H1 (cell line): ENCODE results near the gene BAIAP2L2. TPM values are rescaled to one million over a fixed set of nuclear protein-coding genes. Genes with fewer than 3 reads are reported as not detected.

Experiments
- CTCF ChIA-PET: fragments of 300-600 bp; sonication (Branson Sonifier 250); formaldehyde crosslinking; loops from one replicate; lab custom pipeline; 2021; ENCODE audit not compliant: partially characterized antibody; lab: Charles Lee
- POLR2A ChIA-PET: fragments of 300-600 bp; sonication (Branson Sonifier 250); formaldehyde crosslinking; loops from one replicate; lab custom pipeline; 2021; ENCODE audit warnings: inconsistent platforms; ENCODE audit not compliant: partially characterized antibody; lab: Charles Lee
- DNase-seq, 2 experiments: peaks; one replicate each; pipeline versions ENCODE4 v3.0.0 to v3.0.0-alpha.2; 2010 to 2022; ENCODE audit warnings: low spot score in 2 of 2, low read depth in 1 of 2, mixed read lengths in 1 of 2
- FAIRE-seq: peaks from 2 replicates; lab custom pipeline; 2011; peaks lifted over from hg19 to GRCh38; lab: Jason Lieb, UNC
- H2AFZ ChIP-seq: 2 replicates; pipeline ENCODE4 v1.8.1; 2012; ENCODE audit warnings: low read length, inconsistent platforms
- H2AK5ac ChIP-seq: 2 replicates; pipeline ENCODE4 v1.6.1; 2013; ENCODE audit warnings: low read depth, low read length
- H2BK120ac ChIP-seq: replicated peaks from 2 replicates; pipeline ENCODE3; 2013; ENCODE audit warnings: low read depth, low read length, inconsistent platforms
- H2BK12ac ChIP-seq: 2 replicates; pipeline ENCODE4 v1.6.1; 2013; ENCODE audit warnings: low read depth, low read length
- H2BK15ac ChIP-seq: 2 replicates; pipeline ENCODE4 v1.6.1; 2013; ENCODE audit warnings: low read length
- H2BK20ac ChIP-seq: 2 replicates; pipeline ENCODE4 v1.6.1; 2013; ENCODE audit warnings: low read length
- H2BK5ac ChIP-seq: 2 replicates; pipeline ENCODE4 v1.6.1; 2013; ENCODE audit warnings: low read depth, low read length
- H3K14ac ChIP-seq: 2 replicates; pipeline ENCODE4 v1.6.1; 2013; ENCODE audit warnings: inconsistent platforms; ENCODE audit not compliant: insufficient read length
- H3K18ac ChIP-seq: 2 replicates; pipeline ENCODE4 v1.6.1; 2013; ENCODE audit warnings: low read length; ENCODE audit errors: extremely low read depth
- H3K23ac ChIP-seq: 2 replicates; pipeline ENCODE4 v1.6.1; 2013; ENCODE audit warnings: inconsistent platforms; ENCODE audit not compliant: insufficient read length
- H3K23me2 ChIP-seq: 2 replicates; pipeline ENCODE4 v1.6.1; 2013; ENCODE audit warnings: low read depth, low read length
- H3K27ac ChIP-seq: 2 replicates; pipeline ENCODE4 v1.6.1; 2011; ENCODE audit warnings: low read depth, low read length, inconsistent platforms
- H3K27me3 ChIP-seq, 4 experiments: replicated peaks in 1 of 4; 1 replicate in 1 of 4; 2 replicates in 3 of 4; pipeline versions ENCODE4 v1.6.1 to v1.8.1; 2011 to 2013; ENCODE audit warnings: low read length in 3 of 4, mild to moderate bottlenecking in 3 of 4, inconsistent platforms in 2 of 4, mixed read lengths in 2 of 4, moderate library complexity in 1 of 4; ENCODE audit not compliant: control insufficient read depth in 3 of 4, insufficient read depth in 3 of 4; ENCODE audit errors: extremely low read depth in 1 of 4
- H3K36me3 ChIP-seq, 4 experiments: 2 replicates each; pipeline versions ENCODE4 v1.6.1 to v1.8.1; 2011 to 2013; ENCODE audit warnings: mild to moderate bottlenecking in 4 of 4, low read length in 3 of 4, moderate library complexity in 2 of 4, control low read depth in 1 of 4, inconsistent platforms in 1 of 4; ENCODE audit not compliant: insufficient read depth in 4 of 4, control insufficient read depth in 2 of 4
- H3K4ac ChIP-seq: replicated peaks from 2 replicates; pipeline ENCODE3; 2013; ENCODE audit warnings: low read length, low read depth, mixed read lengths, inconsistent platforms; ENCODE audit not compliant: insufficient read length
- H3K4me1 ChIP-seq, 4 experiments: replicated peaks in 1 of 4; 1 replicate in 1 of 4; 2 replicates in 3 of 4; pipeline versions ENCODE4 v1.6.1 to v1.8.1; 2011 to 2013; ENCODE audit warnings: low read length in 3 of 4, inconsistent platforms in 2 of 4, mixed read lengths in 1 of 4; ENCODE audit not compliant: insufficient read depth in 4 of 4, control insufficient read depth in 3 of 4
- H3K4me2 ChIP-seq, 2 experiments: 2 replicates each; pipeline versions ENCODE4 v1.6.1 to v1.8.1; 2011 to 2013; ENCODE audit warnings: low read depth in 2 of 2, low read length in 2 of 2, control low read depth in 1 of 2, inconsistent platforms in 1 of 2, mild to moderate bottlenecking in 1 of 2; ENCODE audit not compliant: insufficient read depth in 1 of 2
- H3K4me3 ChIP-seq, 4 experiments: fragments of 200-600, 300-600 bp in 1 of 4; sonication (generic), shearing (Covaris generic), sonication (Bioruptor Twin) in 1 of 4; 2 replicates each; pipeline versions ENCODE4 v1.5.1 to v1.8.1; 2011 to 2016; ENCODE audit warnings: low read length in 4 of 4, low read depth in 3 of 4, control low read depth in 2 of 4, inconsistent platforms in 2 of 4, mild to moderate bottlenecking in 2 of 4, mixed read lengths in 1 of 4, moderate library complexity in 1 of 4; ENCODE audit not compliant: insufficient read depth in 2 of 4; ENCODE audit errors: extremely low read depth in 1 of 4
- H3K56ac ChIP-seq: replicated peaks from 2 replicates; pipeline ENCODE3; 2013; ENCODE audit warnings: low read depth, mild to moderate bottlenecking, mixed read lengths, low read length, inconsistent platforms; ENCODE audit not compliant: insufficient read length
- H3K79me1 ChIP-seq: 2 replicates; pipeline ENCODE4 v1.6.1; 2013; ENCODE audit warnings: low read depth, low read length, control low read depth
- H3K79me2 ChIP-seq, 2 experiments: 2 replicates each; pipeline versions ENCODE4 v1.6.1 to v1.8.1; 2012 to 2013; ENCODE audit warnings: low read length in 2 of 2, mild to moderate bottlenecking in 2 of 2, inconsistent platforms in 1 of 2; ENCODE audit not compliant: insufficient read depth in 2 of 2, control insufficient read depth in 1 of 2
- H3K9ac ChIP-seq, 4 experiments: replicated peaks in 1 of 4; 1 replicate in 1 of 4; 2 replicates in 3 of 4; pipeline versions ENCODE4 v1.6.1 to v1.8.1; 2011 to 2013; ENCODE audit warnings: low read depth in 3 of 4, low read length in 3 of 4, control low read depth in 2 of 4, mild to moderate bottlenecking in 2 of 4, moderate library complexity in 2 of 4, inconsistent platforms in 1 of 4; ENCODE audit errors: extremely low read depth in 1 of 4
- H3K9me3 ChIP-seq, 2 experiments: 2 replicates each; pipeline versions ENCODE4 v1.6.1 to v1.8.1; 2012 to 2013; ENCODE audit warnings: mild to moderate bottlenecking in 2 of 2, moderate library complexity in 2 of 2, control low read depth in 1 of 2, inconsistent platforms in 1 of 2, low read depth in 1 of 2, low read length in 1 of 2, mixed read lengths in 1 of 2; ENCODE audit not compliant: insufficient read depth in 2 of 2
- H4K20me1 ChIP-seq, 2 experiments: replicated peaks in 1 of 2; 2 replicates each; pipeline versions ENCODE3 to v1.8.1; 2011 to 2013; ENCODE audit warnings: inconsistent platforms in 2 of 2, low read length in 2 of 2, mild to moderate bottlenecking in 1 of 2; ENCODE audit not compliant: insufficient read depth in 2 of 2, control insufficient read depth in 1 of 2
- H4K5ac ChIP-seq: 2 replicates; pipeline ENCODE4 v1.6.1; 2013; ENCODE audit warnings: low read length, low read depth, mixed read lengths, inconsistent platforms; ENCODE audit not compliant: insufficient read length
- H4K8ac ChIP-seq: 2 replicates; pipeline ENCODE4 v1.8.0; 2013; ENCODE audit warnings: mild to moderate bottlenecking, moderate library complexity, low read length, inconsistent platforms; ENCODE audit not compliant: insufficient read depth; ENCODE audit errors: extremely low read depth
- H4K91ac ChIP-seq: replicated peaks from 2 replicates; pipeline ENCODE3; 2013; ENCODE audit warnings: low read length, mixed read lengths, inconsistent platforms; ENCODE audit not compliant: insufficient read length
- CEBPB ChIP-seq: IDR thresholded peaks from 2 replicates; pipeline ENCODE4 v1.6.1; 2012; ENCODE audit warnings: low read depth, low read length
- CHD1 ChIP-seq: IDR thresholded peaks from 2 replicates; pipeline ENCODE4 v1.6.1; 2012; ENCODE audit warnings: low read depth, low read length, improper control_type of control experiment
- POLR2AphosphoS5 ChIP-seq: IDR thresholded peaks from 2 replicates; pipeline ENCODE4 v1.6.1; 2011; ENCODE audit warnings: low read depth, low read length
- POU5F1 ChIP-seq: IDR thresholded peaks from 2 replicates; pipeline ENCODE4 v1.6.1; 2011; ENCODE audit warnings: low read depth, mild to moderate bottlenecking, low read length, moderate library complexity
- SIN3A ChIP-seq, 2 experiments: IDR thresholded peaks in 1 of 2; conservative IDR thresholded peaks in 1 of 2; 2 replicates each; pipeline ENCODE4 v1.6.1; 2011 to 2012; ENCODE audit warnings: low read length in 2 of 2, improper control_type of control experiment in 1 of 2, low read depth in 1 of 2, mild to moderate bottlenecking in 1 of 2
- SP4 ChIP-seq: IDR thresholded peaks from 2 replicates; pipeline ENCODE4 v1.6.1; 2012; ENCODE audit warnings: low read length, inconsistent platforms
- SRF ChIP-seq: IDR thresholded peaks from 2 replicates; pipeline ENCODE4 v1.6.1; 2011; ENCODE audit warnings: mild to moderate bottlenecking, low read depth, low read length, moderate library complexity
- ZNF274 ChIP-seq: IDR thresholded peaks from 2 replicates; pipeline ENCODE4 v1.7.0; 2012; ENCODE audit warnings: low read length, borderline replicate concordance; ENCODE audit errors: extremely low read depth
- WGBS, 2 experiments: shearing (Covaris generic) in 1 of 2; methylation state at CpG; one replicate each; pipeline versions ENCODE4 v1.1.6 to v1.1.7; 2013 to 2015; ENCODE audit warnings: low lambda C conversion rate in 2 of 2, mixed read lengths in 2 of 2, inconsistent platforms in 1 of 2, low coverage in 1 of 2, missing lambda C conversion rate in 1 of 2; ENCODE audit not compliant: insufficient replicate concordance in 2 of 2, insufficient coverage in 1 of 2, insufficient read length in 1 of 2; ENCODE audit errors: extremely low coverage in 1 of 2, missing lambda C conversion rate in 1 of 2; 5-methylcytosine and 5-hydroxymethylcytosine counted together
- polyA plus RNA-seq, 7 experiments: library from polyadenylated mRNA; depleted of rRNA in 3 of 7; stranded (reverse) in 5 of 7; unstranded in 2 of 7; fragments of >200 nt in 5 of 7; fragments of 200-250 nt in 2 of 7; gene quantifications; 1 replicate in 5 of 7; 2 replicates in 1 of 7; 4 replicates in 1 of 7; pipeline versions ENCODE4 v1.2.1 to v1.2.3, GENCODE V29; 2011 to 2013; ENCODE audit warnings: missing spikeins in 2 of 7, mixed read lengths in 2 of 7
- total RNA-seq: library from RNA; stranded (reverse); fragmentation: NEBNext Ultra II Directional; extraction: Animal tissue kit (Norgen Biotek cat#: 25700); gene quantifications from 2 replicates; pipeline ENCODE4 v1.2.1, GENCODE V29; 2021
- TF ChIP-seq, protein P1 (sequence below), 3 experiments: IDR thresholded peaks; 1 replicate in 2 of 3; 2 replicates in 1 of 3; pipeline versions ENCODE4 v1.5.1 to v1.6.1; 2011; ENCODE audit warnings: low read length in 3 of 3, mild to moderate bottlenecking in 3 of 3, inconsistent platforms in 2 of 3, low read depth in 1 of 3, moderate library complexity in 1 of 3; ENCODE audit not compliant: insufficient read depth in 1 of 3; ENCODE audit errors: control extremely low read depth in 1 of 3

The BAIAP2L2 gene
- total and polyA plus RNA-seq, 2 of the 8 experiments (the other 6 are each of a cell fraction or from before 2014, with no cell fraction given) = 5.4 to 10.0 TPM

DNA sequence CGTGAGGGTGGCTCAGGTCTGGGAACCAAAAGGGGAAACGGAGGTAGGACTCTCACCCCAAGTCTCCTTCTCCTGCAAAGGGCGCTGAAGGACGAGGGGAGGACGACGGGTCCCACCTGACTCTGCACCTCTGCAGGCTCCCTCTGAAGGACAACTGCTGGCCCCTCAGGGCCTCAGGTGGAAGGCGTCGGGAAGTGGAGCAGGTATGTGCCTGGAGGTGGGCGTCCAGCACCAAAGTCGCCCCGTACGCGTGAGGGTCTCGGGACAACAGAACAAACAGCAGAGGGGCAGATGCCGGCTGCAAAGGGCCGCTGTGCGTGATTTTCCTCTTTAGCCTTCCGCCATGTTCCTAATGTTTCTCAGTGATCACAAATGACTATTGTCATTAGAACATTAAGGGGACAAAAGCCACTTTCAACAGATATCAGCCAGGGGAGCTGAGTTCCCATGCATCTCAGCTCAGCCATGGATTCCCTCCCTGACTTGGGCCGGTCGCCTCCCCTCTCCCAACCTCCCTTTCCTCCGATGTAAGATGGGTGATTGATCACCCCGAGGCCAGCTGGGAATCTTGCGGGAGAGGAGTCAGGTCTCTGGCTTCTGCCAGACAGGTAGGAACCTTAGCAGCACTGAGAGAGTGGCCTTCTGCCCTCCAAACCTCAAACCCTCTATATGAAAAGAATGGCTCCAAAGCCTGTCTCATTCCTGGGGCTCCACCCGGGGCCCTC is 27.3 kb downstream of the BAIAP2L2 start:
- H3K14ac ChIP-seq = no peak overlapping the region
- H3K27ac ChIP-seq = no peak overlapping the region
- FAIRE-seq = no peak
- H3K4me3 ChIP-seq = 0 out of 8 replicates have a peak overlapping the region, but pooled peaks of 1 of the 4 experiments have one; percentile 48
- peaks cover 3% of the 10 kb centered on the region for H3K23me2 ChIP-seq
- H2BK5ac ChIP-seq = no peak overlapping the region
- H2BK120ac ChIP-seq = no peak overlapping the region
- no peaks in the 10 kb centered on the region for H3K79me1 ChIP-seq
- 0 out of 2 replicates have a peak overlapping the region, but pooled peaks have one; percentile 22 for H3K18ac ChIP-seq
- ChIA-PET POLR2A (interaction anchor here (1.0 kb wide), 3 partner anchors 10 to 82 kb away, joined by 3 to 5 read pairs (median 3); no protein-coding TSS in a partner anchor), CTCF (interaction anchor here (0.9 to 4.8 kb wide), 6 partner anchors 9 to 31 kb away, joined by 4 to 64 read pairs (median 8); no protein-coding TSS in a partner anchor)
- peak overlapping the region; percentile 17 for H4K91ac ChIP-seq
- DNase-seq = no peak
- no peak overlapping the region for H4K5ac ChIP-seq
- H3K9ac ChIP-seq = no peak overlapping the region
- H3K79me2 ChIP-seq = no peaks in the 10 kb centered on the region
- peak overlapping the region; percentile 72; the same call in 1 of the 2 replicates for H2BK15ac ChIP-seq
- H3K4ac ChIP-seq = no peak overlapping the region
- H3K23ac ChIP-seq = no peak overlapping the region
- H4K8ac ChIP-seq = no peak overlapping the region
- H3K27me3 ChIP-seq = peaks cover 7 to 37% (median 33%) of the 10 kb centered on the region in 4 experiments
- no peak overlapping the region for H3K56ac ChIP-seq
- no peak overlapping the region for H2AK5ac ChIP-seq
- no peaks in the 10 kb centered on the region for H3K9me3 ChIP-seq
- H4K20me1 ChIP-seq = peaks cover 0 to 3% of the 10 kb centered on the region in 2 experiments
- WGBS, 2 experiments = 86% methylated on average over 21 of the region's 24 CpGs; no CpG with 5 or more reads in 1 of the 2 experiments
- peaks cover 0 to 28% (median 19%) of the 10 kb centered on the region in 4 experiments; a peak in 6 of 7 replicates for H3K4me1 ChIP-seq
- H2BK20ac ChIP-seq = no peak overlapping the region
- H2AFZ ChIP-seq = no peak overlapping the region
- no peaks in the 10 kb centered on the region for H3K36me3 ChIP-seq
- no peak overlapping the region; a peak in 1 of 4 replicates for H3K4me2 ChIP-seq
- no peak overlapping the region for H2BK12ac ChIP-seq
- TF ChIP-seq SRF (no peak), SIN3A (conservative IDR thresholded peaks at IDR 0.05 in 1 of 2, IDR thresholded peaks at IDR 0.05 in 1 of 2; ENCODE audit: low read depth in 1 of 2, low read length in 2 of 2) (no peak), CHD1 (no peak), SP4 (no peak), CEBPB (no peak), POU5F1 (no peak), POLR2AphosphoS5 (no peak), ZNF274 (no peak)
- TF ChIP-seq, protein P1, sequence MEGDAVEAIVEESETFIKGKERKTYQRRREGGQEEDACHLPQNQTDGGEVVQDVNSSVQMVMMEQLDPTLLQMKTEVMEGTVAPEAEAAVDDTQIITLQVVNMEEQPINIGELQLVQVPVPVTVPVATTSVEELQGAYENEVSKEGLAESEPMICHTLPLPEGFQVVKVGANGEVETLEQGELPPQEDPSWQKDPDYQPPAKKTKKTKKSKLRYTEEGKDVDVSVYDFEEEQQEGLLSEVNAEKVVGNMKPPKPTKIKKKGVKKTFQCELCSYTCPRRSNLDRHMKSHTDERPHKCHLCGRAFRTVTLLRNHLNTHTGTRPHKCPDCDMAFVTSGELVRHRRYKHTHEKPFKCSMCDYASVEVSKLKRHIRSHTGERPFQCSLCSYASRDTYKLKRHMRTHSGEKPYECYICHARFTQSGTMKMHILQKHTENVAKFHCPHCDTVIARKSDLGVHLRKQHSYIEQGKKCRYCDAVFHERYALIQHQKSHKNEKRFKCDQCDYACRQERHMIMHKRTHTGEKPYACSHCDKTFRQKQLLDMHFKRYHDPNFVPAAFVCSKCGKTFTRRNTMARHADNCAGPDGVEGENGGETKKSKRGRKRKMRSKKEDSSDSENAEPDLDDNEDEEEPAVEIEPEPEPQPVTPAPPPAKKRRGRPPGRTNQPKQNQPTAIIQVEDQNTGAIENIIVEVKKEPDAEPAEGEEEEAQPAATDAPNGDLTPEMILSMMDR (IDR thresholded peaks at IDR 0.05; ENCODE audit: control extremely low read depth in 1 of 3, insufficient read depth in 1 of 3, low read depth in 1 of 3, low read length in 3 of 3) = no peak
